ENCODE results near the gene PHPT1. TPM values are rescaled to one million over a fixed set of nuclear protein-coding genes. Genes with fewer than 3 reads are reported as not detected.

PHPT1 gene
- total and polyA plus RNA-seq, 2 of the 13 experiments (the other 11 are each of a cell fraction or from before 2014, with no cell fraction given) = 189 to 192 TPM

GRCh38 chr9:136849038-136849959 lies at the start of gene PHPT1 (continued):
- TF ChIP-seq ZXDC (CRISPR knock-in tag; IDR thresholded peaks at IDR 0.05) (0 out of 2 replicates have a peak, but pooled peaks have one; percentile 51), ZNF530 (CRISPR knock-in tag; IDR thresholded peaks at IDR 0.05; ENCODE audit: low read depth) (no peak), ZFP41 (CRISPR knock-in tag; IDR thresholded peaks at IDR 0.05; ENCODE audit: borderline replicate concordance) (peak; percentile 19; the same call in 1 of the 2 replicates), TCF7L2 (IDR thresholded peaks at IDR 0.05; ENCODE audit: low read depth, low read length) (no peak), ZNF7 (CRISPR knock-in tag; IDR thresholded peaks at IDR 0.05) (no peak), HBP1 (CRISPR knock-in tag; IDR thresholded peaks at IDR 0.05; ENCODE audit: low read depth) (peak; percentile 18; the same call in 1 of the 2 replicates), ZBTB20 (CRISPR knock-in tag; IDR thresholded peaks at IDR 0.05; ENCODE audit: borderline replicate concordance, low read depth) (peak; percentile 20; the same call in 1 of the 2 replicates), RAD51 (IDR thresholded peaks at IDR 0.05; ENCODE audit: borderline replicate concordance) (no peak), ADNP (CRISPR knock-in tag; IDR thresholded peaks at IDR 0.05) (no peak), ZNF646 (CRISPR knock-in tag; IDR thresholded peaks at IDR 0.05) (no peak), KDM5A (IDR thresholded peaks at IDR 0.05; ENCODE audit: borderline replicate concordance, low read length) (peak; percentile 58; the same call in 1 of the 2 replicates), MXD4 (CRISPR knock-in tag; IDR thresholded peaks at IDR 0.05) (no peak; the same call in none of the 2 replicates), GATAD2A (CRISPR knock-in tag; IDR thresholded peaks at IDR 0.05) (peak; percentile 26; the same call in 1 of the 2 replicates), TBX2 (CRISPR knock-in tag; IDR thresholded peaks at IDR 0.05; ENCODE audit: borderline replicate concordance) (peak; percentile 43; the same call in 1 of the 2 replicates), ZBTB42 (CRISPR knock-in tag; IDR thresholded peaks at IDR 0.05) (no peak), NKX3-1 (CRISPR knock-in tag; IDR thresholded peaks at IDR 0.05) (0 out of 2 replicates have a peak, but pooled peaks have one; percentile 66), MYNN (CRISPR knock-in tag; IDR thresholded peaks at IDR 0.05; ENCODE audit: low read depth) (peak; percentile 46; the same call in 1 of the 2 replicates)

Measured in HepG2 (cell line).